Measurements from ENCODE around the gene DHX40.
"Not testable (repeated sequence)": the region's sequence is repeated elsewhere in the genome, so short reads cannot be mapped to it uniquely, and the experiment has no call there.

The DHX40 gene

GRCh38 chr17:59565171-59565958 lies at the start of gene DHX40:
DHX40 (plus strand) TSS chr17:59565610; CDS start chr17:59565672, 62 bp downstream.
- peak; percentile 89 to 95 for DNase-seq (ENCODE audit: low read depth in 2 of 2, low spot score in 1 of 2)

GRCh38 chr17:59516451-59516850 lies 49.0 kb upstream of the DHX40 start:
- no peak for DNase-seq (ENCODE audit: low read depth in 2 of 2, low spot score in 1 of 2)

GRCh38 chr17:59519132-59519531 lies 46.3 kb upstream of the DHX40 start:
- no peak for DNase-seq (ENCODE audit: low read depth in 2 of 2, low spot score in 1 of 2)

GRCh38 chr17:59520251-59520650 lies 45.2 kb upstream of the DHX40 start:
- no peak for DNase-seq (ENCODE audit: low read depth in 2 of 2, low spot score in 1 of 2)

GRCh38 chr17:59521465-59522126 lies 43.8 kb upstream of the DHX40 start:
- peak; percentile 8 to 24 for DNase-seq (ENCODE audit: low read depth in 2 of 2, low spot score in 1 of 2)

GRCh38 chr17:59524930-59525329 lies 40.5 kb upstream of the DHX40 start:
- not testable (repeated sequence) for DNase-seq (ENCODE audit: low read depth in 2 of 2, low spot score in 1 of 2)

- no peak for DNase-seq (ENCODE audit: low read depth in 2 of 2, low spot score in 1 of 2)
Observed at GRCh38 chr17:59525668-59526067, 39.7 kb upstream of the DHX40 start.

GRCh38 chr17:59526451-59526850 lies 39.0 kb upstream of the DHX40 start:
- no peak for DNase-seq (ENCODE audit: low read depth in 2 of 2, low spot score in 1 of 2)

- no peak for DNase-seq (ENCODE audit: low read depth in 2 of 2, low spot score in 1 of 2)
Observed at GRCh38 chr17:59527325-59527917, 38.0 kb upstream of the DHX40 start.

GRCh38 chr17:59527931-59528330 lies 37.5 kb upstream of the DHX40 start:
- DNase-seq (ENCODE audit: low read depth in 2 of 2, low spot score in 1 of 2): no peak

- DNase-seq (ENCODE audit: low read depth in 2 of 2, low spot score in 1 of 2): no peak
Observed at GRCh38 chr17:59530531-59530930, 34.9 kb upstream of the DHX40 start.

GRCh38 chr17:59533694-59534093 lies 31.7 kb upstream of the DHX40 start:
- no peak for DNase-seq (ENCODE audit: low read depth in 2 of 2, low spot score in 1 of 2)

- DNase-seq (ENCODE audit: low read depth in 2 of 2, low spot score in 1 of 2): no peak
Observed at GRCh38 chr17:59534583-59534982, 30.8 kb upstream of the DHX40 start.

- no peak for DNase-seq (ENCODE audit: low read depth in 2 of 2, low spot score in 1 of 2)
Observed at GRCh38 chr17:59538195-59538909, 27.1 kb upstream of the DHX40 start.

GRCh38 chr17:59542960-59543635 lies 22.3 kb upstream of the DHX40 start:
- no peak for DNase-seq (ENCODE audit: low read depth in 2 of 2, low spot score in 1 of 2)

GRCh38 chr17:59545942-59546341 lies 19.5 kb upstream of the DHX40 start:
- no peak for DNase-seq (ENCODE audit: low read depth in 2 of 2, low spot score in 1 of 2)

- DNase-seq (ENCODE audit: low read depth in 2 of 2, low spot score in 1 of 2): no peak
Observed at GRCh38 chr17:59547131-59547915, 18.1 kb upstream of the DHX40 start.

GRCh38 chr17:59548985-59549384 lies 16.4 kb upstream of the DHX40 start:
- not testable (repeated sequence) for DNase-seq (ENCODE audit: low read depth in 2 of 2, low spot score in 1 of 2)

- no peak for DNase-seq (ENCODE audit: low read depth in 2 of 2, low spot score in 1 of 2)
Observed at GRCh38 chr17:59550703-59551102, 14.7 kb upstream of the DHX40 start.

- DNase-seq (ENCODE audit: low read depth in 2 of 2, low spot score in 1 of 2): no peak
Observed at GRCh38 chr17:59558039-59558438, 7.4 kb upstream of the DHX40 start.

Data from stimulated activated CD8-positive, alpha-beta memory T cell treated with anti-CD3 and anti-CD28 coated beads, Interleukin-4, amount 100 ng/mL, for 1 hour (primary cell).